ENCODE data around the gene RFX3.

RFX3 gene

DNA sequence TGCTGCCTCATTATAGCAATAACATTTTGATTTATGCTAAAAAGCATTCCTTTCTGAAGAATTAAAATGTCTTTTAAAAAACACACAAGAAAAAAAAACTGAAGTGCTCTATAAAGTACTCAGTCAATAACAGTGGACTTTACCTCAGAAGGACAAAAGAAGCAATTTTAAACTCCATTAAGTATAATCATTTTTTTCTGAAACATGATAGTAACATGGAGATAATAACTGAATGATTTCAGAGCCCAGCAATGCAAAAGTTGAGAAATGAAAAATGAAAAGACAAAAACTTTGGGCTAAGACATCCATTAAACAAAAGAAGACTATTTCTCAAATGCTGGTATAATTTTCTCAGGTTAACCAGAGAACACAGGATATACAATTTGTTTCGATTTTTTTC is 78.7 kb downstream of the RFX3 start:
- H3K4me3 ChIP-seq (ENCODE audit: low read depth, low read length), result no peak overlapping the region
- in situ Hi-C loops (cut with HindIII; ENCODE audit: low sequenced_read_pairs), result no loop called here
- no peak for DNase-seq (ENCODE audit: low read depth, low spot score)
- TF ChIP-seq, protein P1, sequence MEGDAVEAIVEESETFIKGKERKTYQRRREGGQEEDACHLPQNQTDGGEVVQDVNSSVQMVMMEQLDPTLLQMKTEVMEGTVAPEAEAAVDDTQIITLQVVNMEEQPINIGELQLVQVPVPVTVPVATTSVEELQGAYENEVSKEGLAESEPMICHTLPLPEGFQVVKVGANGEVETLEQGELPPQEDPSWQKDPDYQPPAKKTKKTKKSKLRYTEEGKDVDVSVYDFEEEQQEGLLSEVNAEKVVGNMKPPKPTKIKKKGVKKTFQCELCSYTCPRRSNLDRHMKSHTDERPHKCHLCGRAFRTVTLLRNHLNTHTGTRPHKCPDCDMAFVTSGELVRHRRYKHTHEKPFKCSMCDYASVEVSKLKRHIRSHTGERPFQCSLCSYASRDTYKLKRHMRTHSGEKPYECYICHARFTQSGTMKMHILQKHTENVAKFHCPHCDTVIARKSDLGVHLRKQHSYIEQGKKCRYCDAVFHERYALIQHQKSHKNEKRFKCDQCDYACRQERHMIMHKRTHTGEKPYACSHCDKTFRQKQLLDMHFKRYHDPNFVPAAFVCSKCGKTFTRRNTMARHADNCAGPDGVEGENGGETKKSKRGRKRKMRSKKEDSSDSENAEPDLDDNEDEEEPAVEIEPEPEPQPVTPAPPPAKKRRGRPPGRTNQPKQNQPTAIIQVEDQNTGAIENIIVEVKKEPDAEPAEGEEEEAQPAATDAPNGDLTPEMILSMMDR (IDR thresholded peaks at IDR 0.05; ENCODE audit: low read depth, low read length), result no peak

DNA sequence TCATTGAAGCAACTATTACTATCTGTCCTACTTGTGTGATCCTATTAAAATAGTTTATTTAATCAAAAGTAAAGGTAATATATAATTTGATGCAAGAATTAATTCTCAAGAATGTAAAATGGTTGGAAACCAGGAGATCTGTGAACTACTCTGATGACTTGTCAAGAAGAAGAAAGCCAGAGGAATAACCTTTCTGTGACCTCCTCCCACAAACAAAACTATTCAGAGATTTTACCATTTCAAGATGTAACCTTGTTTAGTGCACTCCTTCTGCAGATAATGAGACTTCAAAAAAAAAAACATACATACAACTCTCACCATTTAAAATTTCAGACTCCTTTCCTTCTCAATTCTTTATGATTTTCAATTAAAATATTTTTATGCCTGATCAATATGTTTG is 79.5 kb downstream of the RFX3 start:
- no peak overlapping the region for H3K4me3 ChIP-seq (ENCODE audit: low read depth, low read length)
- DNase-seq (ENCODE audit: low read depth, low spot score), result no peak
- in situ Hi-C loops (cut with HindIII; ENCODE audit: low sequenced_read_pairs), result no loop called here
- TF ChIP-seq, protein P1 (IDR thresholded peaks at IDR 0.05; ENCODE audit: low read depth, low read length), result no peak

DNA sequence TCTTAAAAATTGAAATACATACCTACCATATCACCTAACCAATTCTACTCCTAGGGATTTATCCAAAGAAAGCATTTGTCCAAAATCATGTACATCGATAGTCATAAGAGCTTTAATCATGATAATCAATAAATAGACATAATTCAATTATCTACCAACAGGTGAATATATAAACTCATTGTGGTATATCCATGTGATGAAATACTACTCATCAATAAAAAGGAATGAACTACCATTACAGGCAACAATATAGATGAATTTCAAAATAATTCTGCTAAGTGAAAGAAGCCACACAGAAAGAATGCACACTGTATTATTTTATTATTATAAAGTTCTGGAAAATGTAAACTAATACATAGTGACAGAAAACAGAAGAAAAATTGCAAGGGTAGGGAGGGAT is 81.8 kb downstream of the RFX3 start:
- no peak for DNase-seq (ENCODE audit: low read depth, low spot score)
- in situ Hi-C loops (cut with HindIII; ENCODE audit: low sequenced_read_pairs), result no loop called here
- TF ChIP-seq, protein P1 (IDR thresholded peaks at IDR 0.05; ENCODE audit: low read depth, low read length), result no peak
- no peak overlapping the region for H3K4me3 ChIP-seq (ENCODE audit: low read depth, low read length)

DNA sequence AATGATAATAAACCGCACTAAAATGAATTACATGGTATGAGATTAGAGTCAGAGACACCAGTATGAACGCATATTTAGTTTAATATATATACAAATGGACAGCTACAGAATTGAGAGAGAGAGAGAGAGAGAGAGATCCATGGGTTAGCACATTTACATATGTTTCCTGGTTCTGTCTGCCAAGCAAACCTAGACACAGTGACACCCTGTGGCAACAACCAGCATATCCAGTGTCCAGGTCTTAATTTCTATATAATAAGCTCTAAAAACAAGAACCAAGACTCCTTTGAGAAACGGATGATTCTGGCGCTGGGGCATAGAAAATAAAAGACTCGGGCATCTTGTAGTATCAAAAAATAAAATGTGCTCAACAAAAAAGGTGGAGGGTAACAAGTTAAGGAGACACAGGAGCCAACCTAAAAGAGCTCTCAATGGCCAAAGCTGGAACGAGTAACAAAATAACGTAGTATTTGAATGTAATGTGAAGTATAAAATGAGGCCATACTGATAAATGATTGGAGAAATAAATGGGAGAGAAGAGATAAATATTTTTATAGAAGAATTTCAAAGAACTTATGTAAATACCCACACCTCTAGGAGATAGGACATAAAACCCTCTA is 84.5 kb downstream of the RFX3 start:
- TF ChIP-seq, protein P1 (IDR thresholded peaks at IDR 0.05; ENCODE audit: low read depth, low read length), result peak; percentile 72
- peak; percentile 75 for DNase-seq (ENCODE audit: low read depth, low spot score)
- in situ Hi-C loops (cut with HindIII; ENCODE audit: low sequenced_read_pairs), result no loop called here
- H3K4me3 ChIP-seq (ENCODE audit: low read depth, low read length), result no peak overlapping the region

DNA sequence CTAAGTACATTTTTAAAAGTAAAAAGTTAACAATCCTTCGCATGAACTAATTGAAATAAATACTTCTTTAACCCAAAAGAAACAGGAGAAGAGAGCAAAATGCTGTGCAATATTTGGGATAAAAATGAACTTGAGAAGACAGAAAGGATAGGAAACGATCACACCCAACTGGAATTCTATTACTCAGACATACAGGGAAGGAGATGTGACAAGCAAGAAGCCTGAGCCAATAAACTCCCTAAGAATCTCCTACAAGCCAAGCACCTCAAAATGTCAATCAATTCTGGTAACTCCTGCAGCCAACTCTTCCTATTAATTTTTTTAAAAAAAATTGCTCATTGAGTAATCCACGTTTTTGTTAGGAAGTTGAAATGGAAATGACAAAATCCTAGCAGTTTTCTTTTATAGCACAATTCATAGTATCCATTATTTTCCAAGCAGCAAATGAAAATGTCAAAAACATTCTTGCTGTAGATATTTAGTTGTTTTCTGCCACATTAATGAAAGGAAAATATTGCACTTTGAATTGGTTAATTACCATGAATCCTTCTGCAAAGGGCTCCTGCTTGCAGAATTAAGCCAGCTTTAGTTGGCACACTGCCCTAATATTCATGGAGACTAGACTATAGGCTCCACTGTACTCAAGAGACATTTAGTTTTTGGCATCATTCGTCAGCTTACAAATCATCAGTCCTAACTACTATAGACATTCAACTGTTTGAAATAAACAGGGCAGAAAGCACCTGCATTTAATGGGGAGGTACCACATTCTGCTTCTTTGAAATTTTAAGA is 89.0 kb downstream of the RFX3 start:
- in situ Hi-C loops (cut with HindIII; ENCODE audit: low sequenced_read_pairs), result no loop called here
- DNase-seq (ENCODE audit: low read depth, low spot score), result no peak
- TF ChIP-seq, protein P1 (IDR thresholded peaks at IDR 0.05; ENCODE audit: low read depth, low read length), result no peak
- H3K4me3 ChIP-seq (ENCODE audit: low read depth, low read length), result no peak overlapping the region

DNA sequence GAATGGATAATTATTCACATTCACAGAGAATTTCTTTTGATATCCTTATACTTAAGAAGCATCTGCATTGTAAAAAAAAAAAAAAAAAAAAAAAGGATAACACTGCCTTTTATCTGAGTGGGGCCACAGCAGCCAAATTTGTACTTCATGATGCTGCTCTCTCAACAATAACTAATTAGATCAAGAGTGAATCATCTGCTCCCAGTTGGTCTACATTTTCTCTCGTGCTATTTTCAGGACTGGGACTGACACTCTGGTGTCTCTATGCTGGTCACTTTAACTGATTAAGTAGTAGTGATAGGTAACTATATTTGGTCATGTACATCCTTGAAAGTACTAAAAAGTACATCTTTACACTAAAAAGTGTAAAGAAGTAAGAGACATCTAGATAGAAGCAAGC is 90.1 kb downstream of the RFX3 start:
- TF ChIP-seq, protein P1 (IDR thresholded peaks at IDR 0.05; ENCODE audit: low read depth, low read length), result no peak
- in situ Hi-C loops (cut with HindIII; ENCODE audit: low sequenced_read_pairs), result no loop called here
- no peak for DNase-seq (ENCODE audit: low read depth, low spot score)
- no peak overlapping the region for H3K4me3 ChIP-seq (ENCODE audit: low read depth, low read length)

All from astrocyte of the spinal cord (primary cell).